ENCODE results near the gene CYP11A1. TPM values are rescaled to one million over a fixed set of nuclear protein-coding genes. Genes with fewer than 3 reads are reported as not detected.
A peak's percentile ranks its signal among the peaks of the same experiment; 100 is the strongest.

Gene CYP11A1
- total RNA-seq, 1 donor from 2014 or later, result 0.80 TPM

GRCh38 chr15:74373731-74374647, 6.5 kb upstream of the CYP11A1 start:
- Mint-ChIP-seq H3K4me1 (ENCODE audit: unreplicated experiment) (peaks cover 9% of the 10 kb centered on the region), H3K36me3 (no peaks in the 10 kb centered on the region), H3K4me3 (peak overlapping the region; percentile 87), H3K27ac (peak overlapping the region; percentile 60), H3K9me3 (no peaks in the 10 kb centered on the region), H3K27me3 (peaks cover 8% of the 10 kb centered on the region)
- TF ChIP-seq CTCF (conservative IDR thresholded peaks at IDR 0.05), result peak; percentile 95
- peak; percentile 92 for DNase-seq (ENCODE audit: extremely low spot score, unreplicated experiment)

DNA sequence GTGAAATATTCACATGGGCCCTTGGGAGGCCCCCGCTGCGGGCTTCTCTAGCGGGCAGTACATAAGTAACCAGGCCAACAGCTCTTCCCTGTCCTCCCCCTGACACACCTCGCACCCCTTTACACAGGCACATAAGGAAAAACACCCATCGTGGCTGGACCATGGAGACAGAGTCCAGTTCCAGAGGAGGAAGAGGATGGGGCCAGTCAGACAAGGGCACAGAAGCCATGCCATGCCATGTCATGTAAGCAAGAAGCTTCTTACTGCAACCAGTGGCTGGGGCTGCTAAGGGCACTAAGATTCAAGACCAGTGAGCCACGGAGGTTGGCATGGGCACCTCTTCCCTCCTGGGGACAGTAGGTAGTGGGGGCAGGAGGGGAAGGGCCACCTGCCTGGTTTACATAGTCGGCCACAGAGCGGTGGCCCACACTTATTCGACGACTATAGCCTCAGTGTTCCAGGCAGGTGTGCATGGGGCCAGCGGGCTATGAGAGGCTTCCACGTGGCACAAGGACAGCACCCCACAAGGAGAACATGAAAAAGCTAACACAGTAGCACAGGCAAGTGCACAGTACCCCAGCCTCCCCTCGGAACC, 5.7 kb upstream of the CYP11A1 start:
- Mint-ChIP-seq H3K9me3 (no peaks in the 10 kb centered on the region), H3K36me3 (no peaks in the 10 kb centered on the region), H3K4me3 (peak overlapping the region; percentile 87), H3K4me1 (ENCODE audit: unreplicated experiment) (peaks cover 9% of the 10 kb centered on the region), H3K27me3 (peaks cover 14% of the 10 kb centered on the region), H3K27ac (no peak overlapping the region)
- no peak for DNase-seq (ENCODE audit: extremely low spot score, unreplicated experiment)
- no peak for TF ChIP-seq CTCF (conservative IDR thresholded peaks at IDR 0.05)

DNA sequence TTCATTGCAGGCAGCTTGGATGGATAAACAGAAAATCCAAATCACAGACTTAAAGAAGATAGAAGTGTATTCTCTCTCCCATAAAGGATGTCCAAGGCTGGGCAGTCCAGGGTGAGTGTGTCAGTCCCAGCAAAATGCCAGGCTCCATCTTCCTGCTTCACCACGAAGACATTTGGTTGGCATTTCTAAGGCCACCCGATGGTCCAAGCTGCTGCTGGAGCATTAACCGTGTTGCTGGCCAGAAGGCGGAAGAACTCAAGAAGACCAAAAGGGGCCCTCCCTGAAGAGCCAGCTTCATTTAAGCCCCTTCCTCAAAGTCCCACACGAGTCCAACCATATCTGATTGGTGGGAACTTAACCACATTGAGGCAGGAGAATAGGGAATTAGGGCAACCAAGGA, 3.0 kb upstream of the CYP11A1 start:
- Mint-ChIP-seq H3K4me1 (ENCODE audit: unreplicated experiment) (peaks cover 10% of the 10 kb centered on the region), H3K27ac (no peak overlapping the region), H3K4me3 (no peak overlapping the region), H3K27me3 (peaks cover 16% of the 10 kb centered on the region), H3K36me3 (no peaks in the 10 kb centered on the region), H3K9me3 (no peaks in the 10 kb centered on the region)
- DNase-seq (ENCODE audit: extremely low spot score, unreplicated experiment), result no peak
- no peak for TF ChIP-seq CTCF (conservative IDR thresholded peaks at IDR 0.05)

DNA sequence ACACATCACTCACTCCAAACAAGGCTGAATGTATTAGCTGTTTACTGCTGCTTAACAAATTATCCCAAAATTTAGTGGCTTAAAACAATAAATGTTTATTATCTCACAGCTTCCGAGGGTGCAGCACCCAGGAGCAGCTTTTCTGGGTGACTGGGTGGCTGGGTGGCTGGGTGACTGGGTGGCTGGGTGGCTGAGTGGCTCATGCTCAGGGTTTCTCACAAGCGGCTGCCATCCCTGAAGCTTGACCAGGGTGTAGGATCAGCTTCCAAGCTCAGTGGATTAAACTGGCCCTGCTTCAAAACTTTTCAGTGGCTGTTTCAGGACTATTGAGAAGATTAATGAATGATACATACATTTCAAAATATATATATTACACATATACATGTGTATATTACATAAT, 2.3 kb upstream of the CYP11A1 start:
- Mint-ChIP-seq H3K27me3 (peaks cover 19% of the 10 kb centered on the region), H3K36me3 (no peaks in the 10 kb centered on the region), H3K4me1 (ENCODE audit: unreplicated experiment) (peaks cover 7% of the 10 kb centered on the region), H3K27ac (no peak overlapping the region), H3K9me3 (no peaks in the 10 kb centered on the region), H3K4me3 (no peak overlapping the region)
- no peak for DNase-seq (ENCODE audit: extremely low spot score, unreplicated experiment)
- no peak for TF ChIP-seq CTCF (conservative IDR thresholded peaks at IDR 0.05)

DNA sequence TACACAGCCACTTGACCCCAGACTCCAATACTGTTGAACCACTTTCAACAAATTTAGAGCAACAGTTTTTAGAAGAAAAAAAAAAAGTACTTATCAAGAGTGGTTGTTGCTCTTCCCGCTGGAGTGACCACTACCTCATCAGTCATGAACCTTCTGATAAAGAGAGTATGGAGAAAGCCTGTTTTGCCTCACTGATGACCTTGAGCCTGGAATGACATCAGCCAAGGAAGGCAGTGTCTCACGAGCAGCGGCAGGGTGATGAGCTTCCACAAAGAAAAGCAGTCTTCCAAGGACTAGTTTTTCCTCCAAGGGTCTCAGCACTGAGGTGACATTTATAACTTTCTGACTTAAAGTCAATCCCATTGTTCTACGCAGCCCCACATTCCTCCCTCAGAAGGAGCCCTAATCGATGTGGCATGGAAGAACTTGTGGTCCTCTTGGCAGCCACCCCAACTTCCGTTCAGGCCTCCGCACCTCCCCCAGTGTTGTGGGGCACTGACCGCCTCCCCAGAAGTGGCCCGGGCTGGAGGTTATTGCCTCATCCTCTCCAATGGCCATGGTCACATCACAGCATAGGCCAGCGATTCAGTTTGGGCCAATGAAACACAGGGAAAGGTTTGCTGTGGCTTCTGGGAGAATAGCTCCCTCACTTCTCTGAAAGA, 1.8 kb upstream of the CYP11A1 start:
- Mint-ChIP-seq H3K4me3 (no peak overlapping the region), H3K27me3 (peaks cover 24% of the 10 kb centered on the region), H3K36me3 (no peaks in the 10 kb centered on the region), H3K27ac (no peak overlapping the region), H3K9me3 (no peaks in the 10 kb centered on the region), H3K4me1 (ENCODE audit: unreplicated experiment) (peaks cover 4% of the 10 kb centered on the region)
- no peak for TF ChIP-seq CTCF (conservative IDR thresholded peaks at IDR 0.05)
- no peak for DNase-seq (ENCODE audit: extremely low spot score, unreplicated experiment)
